ENCODE data around the gene LAMTOR1. TPM values are rescaled to one million over a fixed set of nuclear protein-coding genes. Genes with fewer than 3 reads are reported as not detected.
A peak's percentile ranks its signal among the peaks of the same experiment; 100 is the strongest.

The LAMTOR1 gene
- total and polyA plus RNA-seq, 2 donors (not counting 1 experiment from before 2014, with no cell fraction given), result 71.0 to 104 TPM

- TF ChIP-seq EZH2 (IDR thresholded peaks at IDR 0.05; ENCODE audit: borderline replicate concordance, insufficient read depth, low read depth, low read length, poor library complexity, severe bottlenecking), result no peak
- no peak for TF ChIP-seq CTCF (IDR thresholded peaks at IDR 0.05)
- H3K27ac Mint-ChIP-seq, result peak overlapping the region; percentile 87
These were observed 21.9 kb downstream of the LAMTOR1 start for GRCh38 chr11:72081184-72081644.

More at GRCh38 chr11:72081184-72081644, 21.9 kb downstream of the LAMTOR1 start:
- Histone ChIP-seq H3K27me3 (replicated peaks in 1 of 4; ENCODE audit: control extremely low read depth in 1 of 4, control insufficient read depth in 3 of 4, insufficient read depth in 4 of 4, low read length in 3 of 4) (no peaks in the 10 kb centered on the region), H3K9ac (ENCODE audit: low read length) (peak overlapping the region; percentile 75), H3K9me3 (ENCODE audit: control extremely low read depth in 1 of 3, control insufficient read depth in 2 of 3, insufficient read depth in 1 of 3, low read length in 2 of 3) (no peaks in the 10 kb centered on the region), H3K4me1 (ENCODE audit: control insufficient read depth in 2 of 2, insufficient read depth in 2 of 2, low read length in 2 of 2) (peaks cover 15 to 22% of the 10 kb centered on the region in 2 donors), H3K4me3 (ENCODE audit: control extremely low read depth in 1 of 5, extremely low read depth in 1 of 5, insufficient read depth in 1 of 5, low read depth in 2 of 5, low read length in 4 of 5) (peak overlapping the region in 4 of 5 experiments; percentile 61 to 84 (median 66)), H3K79me2 (ENCODE audit: control insufficient read depth, insufficient read depth, low read length) (peaks cover 34% of the 10 kb centered on the region), H2AFZ (ENCODE audit: insufficient read depth, low read depth, low read length, poor library complexity, severe bottlenecking) (peak overlapping the region; percentile 86), H4K20me1 (ENCODE audit: control insufficient read depth, insufficient read depth, low read length, poor library complexity, severe bottlenecking) (no peaks in the 10 kb centered on the region), H3K27ac (ENCODE audit: low read length in 2 of 2) (peak overlapping the region; percentile 78 to 90), H3K4me2 (replicated peaks; ENCODE audit: low read depth, low read length, poor library complexity, severe bottlenecking) (peak overlapping the region; percentile 76), H3K36me3 (replicated peaks in 1 of 2; ENCODE audit: control extremely low read depth in 1 of 2, control insufficient read depth in 1 of 2, extremely low read depth in 1 of 2, insufficient read depth in 2 of 2, low read length in 1 of 2) (peaks cover 0 to 3% of the 10 kb centered on the region in 2 experiments)
- H3K4me3 Mint-ChIP-seq, result peak overlapping the region; percentile 87
- intact Hi-C loops (cut with micrococcal nuclease), result no loop called here
- no peak for ATAC-seq (ENCODE audit: low read depth)
- 83% methylated on average over 14 of the region's 21 CpGs for whole genome bisulfite sequencing (ENCODE audit: insufficient coverage)
- no peak for DNase-seq
- CTCF ChIA-PET, result interaction anchor here (1.1 to 2.3 kb wide), 7 partner anchors 9 to 104 kb away, joined by 3 to 28 read pairs (median 5); no protein-coding TSS in a partner anchor
- POLR2A ChIA-PET, result interaction anchor here (1.3 to 1.6 kb wide), 2 partner anchors 41 to 148 kb away, joined by 3 to 6 read pairs; no protein-coding TSS in a partner anchor
- peaks cover 39% of the 10 kb centered on the region for H3K4me1 Mint-ChIP-seq
- no peaks in the 10 kb centered on the region for H3K9me3 Mint-ChIP-seq (ENCODE audit: insufficient read depth)
- no peaks in the 10 kb centered on the region for H3K27me3 Mint-ChIP-seq

All from B cell (primary cell).